ENCODE results near the gene NECAB3. TPM values are rescaled to one million over a fixed set of nuclear protein-coding genes. Genes with fewer than 3 reads are reported as not detected.

The NECAB3 gene
- total and polyA plus RNA-seq, 2 of the 13 experiments (the other 11 are each of a cell fraction or from before 2014, with no cell fraction given): 61.5 to 65.5 TPM

DNA sequence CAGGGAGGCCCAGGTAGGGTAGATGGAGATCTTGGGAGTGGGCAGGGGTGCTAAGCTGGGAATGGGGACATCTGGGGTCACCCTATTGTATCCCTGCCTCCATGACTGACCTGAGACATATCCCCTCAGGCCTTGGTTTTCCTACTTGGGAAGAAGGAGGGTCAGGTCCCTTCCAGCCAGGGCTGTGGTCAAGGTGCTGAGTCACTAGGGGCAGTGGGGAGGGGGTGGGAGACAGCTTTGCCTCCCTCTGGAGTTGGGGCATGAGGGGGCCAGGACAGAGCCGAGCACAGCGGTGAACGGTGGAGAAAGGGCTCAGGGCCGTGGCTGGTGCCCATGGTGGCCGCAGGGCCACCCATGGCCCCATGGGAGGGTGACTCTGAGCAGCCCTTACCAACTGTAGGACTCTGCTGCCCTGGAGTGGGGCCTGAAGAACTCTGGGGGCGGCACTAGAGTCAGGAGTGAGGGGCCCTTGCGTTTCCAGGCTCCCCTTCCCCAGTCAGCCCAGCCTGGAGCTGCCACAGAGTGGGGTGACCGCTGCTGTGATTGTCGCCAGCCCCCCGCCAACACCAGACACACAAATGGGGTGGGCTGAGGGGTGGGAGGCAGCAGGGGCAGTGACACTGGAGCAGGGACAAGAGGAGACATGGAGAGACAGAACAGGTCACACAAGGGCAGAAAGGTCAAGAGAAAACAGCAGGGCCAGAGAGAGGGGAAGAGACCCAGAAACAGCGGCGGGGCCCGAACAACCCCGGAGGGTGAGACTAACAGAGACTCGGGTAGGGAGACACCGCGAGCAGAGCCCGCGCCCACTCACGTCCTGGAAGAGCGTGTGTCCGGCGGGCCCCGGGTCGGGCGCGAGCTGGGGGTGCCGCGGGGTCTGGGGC is 576 bp downstream of the NECAB3 start (continued):
- TF ChIP-seq ZNF512 (CRISPR knock-in tag; IDR thresholded peaks at IDR 0.05): 0 out of 2 replicates have a peak, but pooled peaks have one; percentile 46
- TF ChIP-seq, protein P1, sequence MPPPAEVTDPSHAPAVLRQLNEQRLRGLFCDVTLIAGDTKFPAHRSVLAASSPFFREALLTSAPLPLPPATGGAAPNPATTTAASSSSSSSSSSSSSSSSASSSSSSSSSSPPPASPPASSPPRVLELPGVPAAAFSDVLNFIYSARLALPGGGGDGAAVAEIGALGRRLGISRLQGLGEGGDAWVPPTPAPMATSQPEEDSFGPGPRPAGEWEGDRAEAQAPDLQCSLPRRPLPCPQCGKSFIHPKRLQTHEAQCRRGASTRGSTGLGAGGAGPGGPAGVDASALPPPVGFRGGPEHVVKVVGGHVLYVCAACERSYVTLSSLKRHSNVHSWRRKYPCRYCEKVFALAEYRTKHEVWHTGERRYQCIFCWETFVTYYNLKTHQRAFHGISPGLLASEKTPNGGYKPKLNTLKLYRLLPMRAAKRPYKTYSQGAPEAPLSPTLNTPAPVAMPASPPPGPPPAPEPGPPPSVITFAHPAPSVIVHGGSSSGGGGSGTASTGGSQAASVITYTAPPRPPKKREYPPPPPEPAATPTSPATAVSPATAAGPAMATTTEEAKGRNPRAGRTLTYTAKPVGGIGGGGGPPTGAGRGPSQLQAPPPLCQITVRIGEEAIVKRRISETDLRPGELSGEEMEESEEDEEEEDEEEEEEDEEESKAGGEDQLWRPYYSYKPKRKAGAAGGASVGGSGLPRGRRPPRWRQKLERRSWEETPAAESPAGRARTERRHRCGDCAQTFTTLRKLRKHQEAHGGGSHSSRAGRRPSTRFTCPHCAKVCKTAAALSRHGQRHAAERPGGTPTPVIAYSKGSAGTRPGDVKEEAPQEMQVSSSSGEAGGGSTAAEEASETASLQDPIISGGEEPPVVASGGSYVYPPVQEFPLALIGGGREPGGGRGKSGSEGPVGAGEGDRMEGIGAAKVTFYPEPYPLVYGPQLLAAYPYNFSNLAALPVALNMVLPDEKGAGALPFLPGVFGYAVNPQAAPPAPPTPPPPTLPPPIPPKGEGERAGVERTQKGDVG (CRISPR knock-in tag; IDR thresholded peaks at IDR 0.05; ENCODE audit: borderline replicate concordance): no peak
- TF ChIP-seq ZNF749 (CRISPR knock-in tag; IDR thresholded peaks at IDR 0.05; ENCODE audit: borderline replicate concordance): peak; percentile 65; the same call in 1 of the 2 replicates
- no peak for TF ChIP-seq ZEB1 (IDR thresholded peaks at IDR 0.05; ENCODE audit: insufficient replicate concordance, low read depth)
- TF ChIP-seq EP300 (IDR thresholded peaks at IDR 0.05; ENCODE audit: low read depth in 2 of 2, low read length in 2 of 2): 0 out of 4 replicates have a peak, but pooled peaks of 1 of the 2 experiments have one; percentile 42
- TF ChIP-seq EP300 (CRISPR knock-in tag; IDR thresholded peaks at IDR 0.05; ENCODE audit: borderline replicate concordance): no peak
- TF ChIP-seq NFKB2 (CRISPR knock-in tag; IDR thresholded peaks at IDR 0.05; ENCODE audit: borderline replicate concordance): no peak
- no peak for TF ChIP-seq TCF7L2 (IDR thresholded peaks at IDR 0.05; ENCODE audit: low read depth, low read length)
- TF ChIP-seq ZNF431 (CRISPR knock-in tag; IDR thresholded peaks at IDR 0.05; ENCODE audit: borderline replicate concordance, low read depth): no peak
- TF ChIP-seq ZNF460 (CRISPR knock-in tag; IDR thresholded peaks at IDR 0.05; ENCODE audit: borderline replicate concordance): no peak
- TF ChIP-seq PRDM10 (CRISPR knock-in tag; IDR thresholded peaks at IDR 0.05; ENCODE audit: low read depth): peak; percentile 17; the same call in 1 of the 2 replicates
- peak; percentile 49; the same call in 1 of the 2 replicates for TF ChIP-seq ZFX (CRISPR knock-in tag; IDR thresholded peaks at IDR 0.05; ENCODE audit: low read depth)
- peak; percentile 60 for TF ChIP-seq CHCHD3 (CRISPR knock-in tag; IDR thresholded peaks at IDR 0.05)
- TF ChIP-seq, protein P2, sequence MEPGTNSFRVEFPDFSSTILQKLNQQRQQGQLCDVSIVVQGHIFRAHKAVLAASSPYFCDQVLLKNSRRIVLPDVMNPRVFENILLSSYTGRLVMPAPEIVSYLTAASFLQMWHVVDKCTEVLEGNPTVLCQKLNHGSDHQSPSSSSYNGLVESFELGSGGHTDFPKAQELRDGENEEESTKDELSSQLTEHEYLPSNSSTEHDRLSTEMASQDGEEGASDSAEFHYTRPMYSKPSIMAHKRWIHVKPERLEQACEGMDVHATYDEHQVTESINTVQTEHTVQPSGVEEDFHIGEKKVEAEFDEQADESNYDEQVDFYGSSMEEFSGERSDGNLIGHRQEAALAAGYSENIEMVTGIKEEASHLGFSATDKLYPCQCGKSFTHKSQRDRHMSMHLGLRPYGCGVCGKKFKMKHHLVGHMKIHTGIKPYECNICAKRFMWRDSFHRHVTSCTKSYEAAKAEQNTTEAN (CRISPR knock-in tag; conservative IDR thresholded peaks at IDR 0.05): 0 out of 2 replicates have a peak, but pooled peaks have one; percentile 24
- TF ChIP-seq ZNF17 (CRISPR knock-in tag; IDR thresholded peaks at IDR 0.05): no peak
- TF ChIP-seq ZNF432 (CRISPR knock-in tag; IDR thresholded peaks at IDR 0.05; ENCODE audit: borderline replicate concordance): no peak
- TF ChIP-seq ZNF292 (CRISPR knock-in tag; IDR thresholded peaks at IDR 0.05; ENCODE audit: borderline replicate concordance, low read depth): peak; percentile 51; the same call in 1 of the 2 replicates
